Measurements from ENCODE around the gene CES3. TPM values are rescaled to one million over a fixed set of nuclear protein-coding genes. Genes with fewer than 3 reads are reported as not detected.

The CES3 gene, protein sequence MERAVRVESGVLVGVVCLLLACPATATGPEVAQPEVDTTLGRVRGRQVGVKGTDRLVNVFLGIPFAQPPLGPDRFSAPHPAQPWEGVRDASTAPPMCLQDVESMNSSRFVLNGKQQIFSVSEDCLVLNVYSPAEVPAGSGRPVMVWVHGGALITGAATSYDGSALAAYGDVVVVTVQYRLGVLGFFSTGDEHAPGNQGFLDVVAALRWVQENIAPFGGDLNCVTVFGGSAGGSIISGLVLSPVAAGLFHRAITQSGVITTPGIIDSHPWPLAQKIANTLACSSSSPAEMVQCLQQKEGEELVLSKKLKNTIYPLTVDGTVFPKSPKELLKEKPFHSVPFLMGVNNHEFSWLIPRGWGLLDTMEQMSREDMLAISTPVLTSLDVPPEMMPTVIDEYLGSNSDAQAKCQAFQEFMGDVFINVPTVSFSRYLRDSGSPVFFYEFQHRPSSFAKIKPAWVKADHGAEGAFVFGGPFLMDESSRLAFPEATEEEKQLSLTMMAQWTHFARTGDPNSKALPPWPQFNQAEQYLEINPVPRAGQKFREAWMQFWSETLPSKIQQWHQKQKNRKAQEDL
- 100 to 1,000 TPM in 2 of 3 donors, 10 to 100 TPM in 1; 86.5 to 264 (median 199) TPM for total RNA-seq
- long read RNA-seq, donor 1, transcript CES3-201 (13 exons, 3,834 nt) = major isoform, 18 of 60 reads
- long read RNA-seq, donor 1, partial matches to known transcripts = 36 of 60 reads
- long read RNA-seq, donor 1, other reads (novel, unspliced or antisense) = 5 of 60 reads
- long read RNA-seq, donor 2, transcript CES3-201 (13 exons, 3,834 nt) = major isoform, 15 of 32 reads
- long read RNA-seq, donor 2, partial matches to known transcripts = 4 of 32 reads
- long read RNA-seq, donor 2, other reads (novel, unspliced or antisense) = 13 of 32 reads

DNA sequence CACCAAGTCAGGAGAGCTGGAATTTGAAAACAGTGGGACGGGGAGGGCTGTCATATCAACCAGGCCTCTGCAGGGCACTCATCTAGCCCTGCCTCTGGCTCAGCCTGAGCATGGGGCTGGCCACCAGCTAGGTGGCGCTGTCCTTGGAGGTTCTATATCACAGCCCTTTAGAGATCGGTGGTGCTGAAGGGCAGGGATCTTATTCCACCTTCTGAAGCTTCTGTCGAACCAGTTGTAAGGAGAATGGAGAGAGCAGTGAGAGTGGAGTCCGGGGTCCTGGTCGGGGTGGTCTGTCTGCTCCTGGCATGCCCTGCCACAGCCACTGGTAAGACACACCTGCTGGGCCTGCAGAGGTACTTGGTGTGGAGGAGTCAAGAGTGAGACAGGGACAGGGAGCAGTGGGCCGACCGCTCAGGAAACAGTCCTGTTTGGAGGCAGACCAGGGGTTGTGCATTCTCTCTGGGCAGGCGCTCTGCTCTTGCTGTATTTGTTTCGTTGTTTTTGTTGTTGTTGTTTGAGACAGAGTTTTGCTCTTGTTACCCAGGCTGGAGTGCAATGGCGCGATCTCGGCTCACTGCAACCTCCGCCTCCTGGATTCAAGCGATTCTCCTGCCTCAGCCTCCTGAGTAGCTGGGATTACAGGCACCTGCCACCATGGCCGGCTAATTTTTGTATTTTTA lies at the start of gene CES3:
CES3 (plus strand) TSS at position 202 of the 680 bp plus-strand sequence; CDS start at position 244, 42 bp downstream.
- Histone ChIP-seq H3K4me3 (no peak within 1 kb of the TSS), H3K36me3 (ENCODE audit: low read depth) (no peaks in the 10 kb centered on the region), H3K9me3 (no peaks in the 10 kb centered on the region), H3K4me1 (ENCODE audit: low read depth) (peaks cover 33% of the 10 kb centered on the region)
- DNase-seq (peak; percentile 88 to 93 (median 91)), ATAC-seq (peak; percentile 84)
- TF ChIP-seq, protein P1, sequence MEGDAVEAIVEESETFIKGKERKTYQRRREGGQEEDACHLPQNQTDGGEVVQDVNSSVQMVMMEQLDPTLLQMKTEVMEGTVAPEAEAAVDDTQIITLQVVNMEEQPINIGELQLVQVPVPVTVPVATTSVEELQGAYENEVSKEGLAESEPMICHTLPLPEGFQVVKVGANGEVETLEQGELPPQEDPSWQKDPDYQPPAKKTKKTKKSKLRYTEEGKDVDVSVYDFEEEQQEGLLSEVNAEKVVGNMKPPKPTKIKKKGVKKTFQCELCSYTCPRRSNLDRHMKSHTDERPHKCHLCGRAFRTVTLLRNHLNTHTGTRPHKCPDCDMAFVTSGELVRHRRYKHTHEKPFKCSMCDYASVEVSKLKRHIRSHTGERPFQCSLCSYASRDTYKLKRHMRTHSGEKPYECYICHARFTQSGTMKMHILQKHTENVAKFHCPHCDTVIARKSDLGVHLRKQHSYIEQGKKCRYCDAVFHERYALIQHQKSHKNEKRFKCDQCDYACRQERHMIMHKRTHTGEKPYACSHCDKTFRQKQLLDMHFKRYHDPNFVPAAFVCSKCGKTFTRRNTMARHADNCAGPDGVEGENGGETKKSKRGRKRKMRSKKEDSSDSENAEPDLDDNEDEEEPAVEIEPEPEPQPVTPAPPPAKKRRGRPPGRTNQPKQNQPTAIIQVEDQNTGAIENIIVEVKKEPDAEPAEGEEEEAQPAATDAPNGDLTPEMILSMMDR (IDR thresholded peaks at IDR 0.05) = peak; percentile 81
- intact Hi-C loops (cut with DNase I, micrococcal nuclease) = no loop called here

DNA sequence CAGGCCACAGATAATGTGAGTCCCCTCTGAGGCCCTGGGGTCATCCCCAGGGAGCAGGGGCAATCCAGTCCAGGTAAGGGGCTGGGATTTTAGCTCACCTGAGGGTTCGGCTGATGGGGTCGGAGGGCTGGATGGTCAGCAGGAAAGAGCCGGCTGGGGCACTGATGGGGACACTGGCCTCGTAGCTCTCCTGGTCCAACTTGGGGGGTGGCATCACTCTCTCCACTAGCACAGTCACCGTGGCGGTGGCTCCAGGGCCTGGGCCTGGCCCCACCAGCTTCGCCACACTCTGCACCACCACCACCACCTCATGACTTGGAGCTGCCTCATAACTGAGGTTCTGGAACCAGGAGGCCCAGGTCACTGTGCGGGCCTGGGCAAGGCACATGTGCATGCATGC lies 49.3 kb upstream of the CES3 start:
- intact Hi-C loops (cut with DNase I, micrococcal nuclease) = no loop called here
- ATAC-seq (no peak), DNase-seq (peak in 1 of 3 donors; percentile 11)
- no peak overlapping the region for H3K4me3 ChIP-seq
- TF ChIP-seq, protein P1 (IDR thresholded peaks at IDR 0.05) = no peak
- no peaks in the 10 kb centered on the region for H3K36me3 ChIP-seq (ENCODE audit: low read depth)
- no peaks in the 10 kb centered on the region for H3K9me3 ChIP-seq
- H3K4me1 ChIP-seq (ENCODE audit: low read depth) = no peaks in the 10 kb centered on the region

DNA sequence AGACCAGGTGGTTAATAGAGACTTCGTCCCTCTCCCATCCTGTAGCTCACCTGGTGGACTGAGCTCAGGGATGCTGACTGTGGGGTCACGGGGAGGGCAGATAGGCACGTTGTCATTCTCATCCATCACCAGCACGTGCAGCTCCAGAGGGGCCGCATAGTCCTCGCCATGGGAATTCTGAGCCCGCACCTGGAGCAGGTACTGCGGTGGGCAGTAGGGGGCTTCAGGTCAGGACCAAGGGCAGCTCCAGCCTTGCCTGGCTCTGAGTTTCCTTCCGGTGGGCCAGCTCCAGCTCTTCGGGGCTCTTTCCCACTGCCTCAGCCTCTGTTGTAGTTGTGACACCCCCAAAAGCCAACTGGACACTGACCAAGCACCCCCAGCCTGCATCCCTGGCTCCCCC lies 48.0 kb upstream of the CES3 start:
- Histone ChIP-seq H3K4me3 (no peak overlapping the region), H3K9me3 (no peaks in the 10 kb centered on the region), H3K4me1 (ENCODE audit: low read depth) (no peaks in the 10 kb centered on the region), H3K36me3 (ENCODE audit: low read depth) (no peaks in the 10 kb centered on the region)
- TF ChIP-seq, protein P1 (IDR thresholded peaks at IDR 0.05) = no peak
- DNase-seq (no peak), ATAC-seq (no peak)
- intact Hi-C loops (cut with DNase I, micrococcal nuclease) = no loop called here

DNA sequence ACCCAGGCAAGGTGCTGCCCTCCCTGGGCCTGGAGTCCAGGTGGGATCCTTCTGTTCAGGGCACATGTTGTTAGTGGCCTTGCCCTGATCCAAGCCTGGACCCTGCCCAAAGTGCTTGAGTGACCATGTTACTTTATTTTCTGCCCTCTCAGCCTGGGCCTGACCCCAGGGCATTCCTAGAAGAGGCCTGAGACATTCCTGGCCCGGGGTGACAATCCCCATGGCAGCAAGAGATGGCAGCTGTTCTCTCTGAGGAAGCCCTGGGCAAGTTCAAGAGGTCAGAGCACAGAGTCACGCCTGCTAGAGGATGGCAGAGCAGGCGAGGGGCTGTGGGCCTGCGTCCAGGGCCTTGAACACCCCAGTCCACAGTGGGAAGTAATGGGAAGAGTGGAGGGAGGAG lies 47.4 kb upstream of the CES3 start:
- no peak for ATAC-seq
- Histone ChIP-seq H3K4me3 (no peak overlapping the region), H3K36me3 (ENCODE audit: low read depth) (no peaks in the 10 kb centered on the region), H3K9me3 (no peaks in the 10 kb centered on the region), H3K4me1 (ENCODE audit: low read depth) (no peaks in the 10 kb centered on the region)
- DNase-seq = no peak
- TF ChIP-seq, protein P1 (IDR thresholded peaks at IDR 0.05) = no peak
- intact Hi-C loops (cut with DNase I, micrococcal nuclease) = no loop called here

DNA sequence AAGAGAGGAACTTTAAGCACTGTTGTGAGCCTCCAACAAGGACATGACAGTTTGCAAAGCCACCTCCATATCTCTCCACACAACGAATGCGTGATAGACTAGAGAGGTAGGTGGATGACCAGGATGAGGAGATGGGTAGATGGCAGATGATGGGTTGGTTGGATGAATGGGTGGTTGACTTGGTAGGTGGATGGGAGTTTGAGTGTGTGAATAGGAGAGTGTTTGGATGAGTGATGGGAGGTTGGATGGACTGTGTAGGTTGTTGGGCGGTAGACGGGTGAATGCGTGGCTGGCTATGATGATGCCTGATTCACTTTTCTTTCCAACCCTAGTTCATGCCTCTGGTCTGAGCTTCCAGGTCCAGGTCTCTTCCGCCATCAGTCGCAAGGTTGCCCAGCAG lies 46.5 kb upstream of the CES3 start:
- TF ChIP-seq, protein P1 (IDR thresholded peaks at IDR 0.05) = no peak
- H3K36me3 ChIP-seq (ENCODE audit: low read depth) = no peaks in the 10 kb centered on the region
- intact Hi-C loops (cut with DNase I, micrococcal nuclease) = no loop called here
- no peak overlapping the region for H3K4me3 ChIP-seq
- H3K9me3 ChIP-seq = no peaks in the 10 kb centered on the region
- DNase-seq (peak in 1 of 3 donors; percentile 7), ATAC-seq (no peak)
- H3K4me1 ChIP-seq (ENCODE audit: low read depth) = no peaks in the 10 kb centered on the region
